ENCODE measurements around the gene ZFHX3.

The ZFHX3 gene

GRCh38 chr16:72824761-72825160 is 223.2 kb downstream of the ZFHX3 start:
- TF ChIP-seq ZBTB7A (IDR thresholded peaks at IDR 0.05; ENCODE audit: low read depth) (no peak), TAF1 (IDR thresholded peaks at IDR 0.05; ENCODE audit: low read depth) (no peak), YY1 (IDR thresholded peaks at IDR 0.05; ENCODE audit: low read depth) (no peak), EGR1 (IDR thresholded peaks at IDR 0.05) (no peak), CREB1 (IDR thresholded peaks at IDR 0.05; ENCODE audit: low read depth) (no peak), FOXM1 (IDR thresholded peaks at IDR 0.05; ENCODE audit: borderline replicate concordance, low read depth) (no peak), EP300 (IDR thresholded peaks at IDR 0.05; ENCODE audit: borderline replicate concordance) (no peak), TCF12 (IDR thresholded peaks at IDR 0.05; ENCODE audit: low read depth) (no peak), TEAD4 (IDR thresholded peaks at IDR 0.05) (no peak)
- TF ChIP-seq, protein P1, sequence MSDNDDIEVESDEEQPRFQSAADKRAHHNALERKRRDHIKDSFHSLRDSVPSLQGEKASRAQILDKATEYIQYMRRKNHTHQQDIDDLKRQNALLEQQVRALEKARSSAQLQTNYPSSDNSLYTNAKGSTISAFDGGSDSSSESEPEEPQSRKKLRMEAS (IDR thresholded peaks at IDR 0.05), result no peak
- TF ChIP-seq, protein P2, sequence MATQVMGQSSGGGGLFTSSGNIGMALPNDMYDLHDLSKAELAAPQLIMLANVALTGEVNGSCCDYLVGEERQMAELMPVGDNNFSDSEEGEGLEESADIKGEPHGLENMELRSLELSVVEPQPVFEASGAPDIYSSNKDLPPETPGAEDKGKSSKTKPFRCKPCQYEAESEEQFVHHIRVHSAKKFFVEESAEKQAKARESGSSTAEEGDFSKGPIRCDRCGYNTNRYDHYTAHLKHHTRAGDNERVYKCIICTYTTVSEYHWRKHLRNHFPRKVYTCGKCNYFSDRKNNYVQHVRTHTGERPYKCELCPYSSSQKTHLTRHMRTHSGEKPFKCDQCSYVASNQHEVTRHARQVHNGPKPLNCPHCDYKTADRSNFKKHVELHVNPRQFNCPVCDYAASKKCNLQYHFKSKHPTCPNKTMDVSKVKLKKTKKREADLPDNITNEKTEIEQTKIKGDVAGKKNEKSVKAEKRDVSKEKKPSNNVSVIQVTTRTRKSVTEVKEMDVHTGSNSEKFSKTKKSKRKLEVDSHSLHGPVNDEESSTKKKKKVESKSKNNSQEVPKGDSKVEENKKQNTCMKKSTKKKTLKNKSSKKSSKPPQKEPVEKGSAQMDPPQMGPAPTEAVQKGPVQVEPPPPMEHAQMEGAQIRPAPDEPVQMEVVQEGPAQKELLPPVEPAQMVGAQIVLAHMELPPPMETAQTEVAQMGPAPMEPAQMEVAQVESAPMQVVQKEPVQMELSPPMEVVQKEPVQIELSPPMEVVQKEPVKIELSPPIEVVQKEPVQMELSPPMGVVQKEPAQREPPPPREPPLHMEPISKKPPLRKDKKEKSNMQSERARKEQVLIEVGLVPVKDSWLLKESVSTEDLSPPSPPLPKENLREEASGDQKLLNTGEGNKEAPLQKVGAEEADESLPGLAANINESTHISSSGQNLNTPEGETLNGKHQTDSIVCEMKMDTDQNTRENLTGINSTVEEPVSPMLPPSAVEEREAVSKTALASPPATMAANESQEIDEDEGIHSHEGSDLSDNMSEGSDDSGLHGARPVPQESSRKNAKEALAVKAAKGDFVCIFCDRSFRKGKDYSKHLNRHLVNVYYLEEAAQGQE (IDR thresholded peaks at IDR 0.05; ENCODE audit: low read depth), result no peak
- TF ChIP-seq, protein P3, sequence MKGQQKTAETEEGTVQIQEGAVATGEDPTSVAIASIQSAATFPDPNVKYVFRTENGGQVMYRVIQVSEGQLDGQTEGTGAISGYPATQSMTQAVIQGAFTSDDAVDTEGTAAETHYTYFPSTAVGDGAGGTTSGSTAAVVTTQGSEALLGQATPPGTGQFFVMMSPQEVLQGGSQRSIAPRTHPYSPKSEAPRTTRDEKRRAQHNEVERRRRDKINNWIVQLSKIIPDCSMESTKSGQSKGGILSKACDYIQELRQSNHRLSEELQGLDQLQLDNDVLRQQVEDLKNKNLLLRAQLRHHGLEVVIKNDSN (IDR thresholded peaks at IDR 0.05), result no peak

DNA sequence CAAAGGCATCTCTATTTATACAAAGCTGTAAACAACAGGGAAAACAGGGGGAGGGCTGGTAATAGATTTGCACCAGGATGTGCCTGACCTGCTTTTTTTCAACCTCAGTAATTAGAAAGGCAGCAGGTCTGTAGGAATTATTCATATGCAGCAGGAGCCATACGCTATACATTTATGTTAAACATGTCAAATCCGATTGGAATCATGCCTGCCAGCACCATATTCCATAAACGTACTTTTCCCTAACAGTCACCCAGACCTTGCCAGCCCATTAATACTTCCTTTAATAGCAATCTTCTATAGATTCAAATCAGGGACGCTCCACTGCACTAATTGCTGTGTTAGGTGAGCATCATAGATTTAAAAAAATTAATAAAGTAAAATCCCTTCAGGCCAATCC is 223.9 kb downstream of the ZFHX3 start:
- TF ChIP-seq, protein P3 (IDR thresholded peaks at IDR 0.05), result no peak
- TF ChIP-seq, protein P1 (IDR thresholded peaks at IDR 0.05), result no peak

- TF ChIP-seq NFIC (IDR thresholded peaks at IDR 0.05) (no peak), TAF1 (IDR thresholded peaks at IDR 0.05; ENCODE audit: low read depth) (no peak), RAD21 (IDR thresholded peaks at IDR 0.05; ENCODE audit: low read depth) (no peak), TEAD4 (IDR thresholded peaks at IDR 0.05) (no peak), TCF12 (IDR thresholded peaks at IDR 0.05; ENCODE audit: low read depth) (no peak), CEBPB (IDR thresholded peaks at IDR 0.05) (no peak), YY1 (IDR thresholded peaks at IDR 0.05; ENCODE audit: low read depth) (no peak), EGR1 (IDR thresholded peaks at IDR 0.05) (no peak), EP300 (IDR thresholded peaks at IDR 0.05; ENCODE audit: borderline replicate concordance) (no peak), ZBTB7A (IDR thresholded peaks at IDR 0.05; ENCODE audit: low read depth) (no peak), CREB1 (IDR thresholded peaks at IDR 0.05; ENCODE audit: low read depth) (no peak), FOXM1 (IDR thresholded peaks at IDR 0.05; ENCODE audit: borderline replicate concordance, low read depth) (no peak)
- TF ChIP-seq, protein P3 (IDR thresholded peaks at IDR 0.05), result no peak
- TF ChIP-seq, protein P2 (IDR thresholded peaks at IDR 0.05; ENCODE audit: low read depth), result no peak
- TF ChIP-seq, protein P1 (IDR thresholded peaks at IDR 0.05), result no peak
These were observed 226.6 kb downstream of the ZFHX3 start for GRCh38 chr16:72821185-72821950.

DNA sequence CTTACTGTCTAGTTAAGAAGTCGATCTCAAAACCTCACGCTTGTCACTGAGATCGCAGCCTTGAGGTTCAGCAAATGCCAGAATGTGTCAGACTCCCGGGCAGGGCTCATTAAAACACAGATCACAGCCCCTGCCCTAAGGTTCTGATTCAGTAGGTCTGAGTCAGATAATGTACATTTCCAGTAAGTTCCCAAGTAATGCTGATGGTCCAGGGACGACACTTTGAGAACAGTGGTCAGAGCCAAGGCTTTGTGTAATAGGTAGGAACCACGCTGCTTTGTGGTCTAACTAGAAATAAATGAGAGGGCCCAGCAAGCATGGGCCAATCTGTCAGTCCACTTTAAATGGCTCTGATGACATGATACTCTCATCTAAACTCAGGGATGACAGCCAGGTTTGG is 228.6 kb downstream of the ZFHX3 start:
- TF ChIP-seq TEAD4 (IDR thresholded peaks at IDR 0.05) (no peak), EGR1 (IDR thresholded peaks at IDR 0.05) (no peak), TAF1 (IDR thresholded peaks at IDR 0.05; ENCODE audit: low read depth) (no peak), ZBTB7A (IDR thresholded peaks at IDR 0.05; ENCODE audit: low read depth) (no peak), RAD21 (IDR thresholded peaks at IDR 0.05; ENCODE audit: low read depth) (no peak), CREB1 (IDR thresholded peaks at IDR 0.05; ENCODE audit: low read depth) (no peak)
- TF ChIP-seq, protein P1 (IDR thresholded peaks at IDR 0.05), result no peak

GRCh38 chr16:72818236-72818845 is 229.6 kb downstream of the ZFHX3 start:
- no peak for TF ChIP-seq TAF1 (IDR thresholded peaks at IDR 0.05; ENCODE audit: low read depth)
- TF ChIP-seq, protein P1 (IDR thresholded peaks at IDR 0.05), result no peak
- no peak for TF ChIP-seq CREB1 (IDR thresholded peaks at IDR 0.05; ENCODE audit: low read depth)
- TF ChIP-seq, protein P3 (IDR thresholded peaks at IDR 0.05), result no peak
- no peak for TF ChIP-seq NFIC (IDR thresholded peaks at IDR 0.05)
- TF ChIP-seq TCF12 (IDR thresholded peaks at IDR 0.05; ENCODE audit: low read depth), result no peak
- no peak for TF ChIP-seq CEBPB (IDR thresholded peaks at IDR 0.05)
- TF ChIP-seq TEAD4 (IDR thresholded peaks at IDR 0.05), result no peak
- no peak for TF ChIP-seq RAD21 (IDR thresholded peaks at IDR 0.05; ENCODE audit: low read depth)
- no peak for TF ChIP-seq YY1 (IDR thresholded peaks at IDR 0.05; ENCODE audit: low read depth)
- no peak for TF ChIP-seq EGR1 (IDR thresholded peaks at IDR 0.05)
